GM19463 (cell line): ENCODE results near the gene EPB41L3.

Source experiments
- ATAC-seq: cut with Tn5 transposase; IDR thresholded peaks from one replicate; pipeline ENCODE4 v1.9.1; 2021; ENCODE audit warnings: mild to moderate bottlenecking, moderate library complexity; ENCODE audit not compliant: unreplicated experiment

The EPB41L3 gene

DNA sequence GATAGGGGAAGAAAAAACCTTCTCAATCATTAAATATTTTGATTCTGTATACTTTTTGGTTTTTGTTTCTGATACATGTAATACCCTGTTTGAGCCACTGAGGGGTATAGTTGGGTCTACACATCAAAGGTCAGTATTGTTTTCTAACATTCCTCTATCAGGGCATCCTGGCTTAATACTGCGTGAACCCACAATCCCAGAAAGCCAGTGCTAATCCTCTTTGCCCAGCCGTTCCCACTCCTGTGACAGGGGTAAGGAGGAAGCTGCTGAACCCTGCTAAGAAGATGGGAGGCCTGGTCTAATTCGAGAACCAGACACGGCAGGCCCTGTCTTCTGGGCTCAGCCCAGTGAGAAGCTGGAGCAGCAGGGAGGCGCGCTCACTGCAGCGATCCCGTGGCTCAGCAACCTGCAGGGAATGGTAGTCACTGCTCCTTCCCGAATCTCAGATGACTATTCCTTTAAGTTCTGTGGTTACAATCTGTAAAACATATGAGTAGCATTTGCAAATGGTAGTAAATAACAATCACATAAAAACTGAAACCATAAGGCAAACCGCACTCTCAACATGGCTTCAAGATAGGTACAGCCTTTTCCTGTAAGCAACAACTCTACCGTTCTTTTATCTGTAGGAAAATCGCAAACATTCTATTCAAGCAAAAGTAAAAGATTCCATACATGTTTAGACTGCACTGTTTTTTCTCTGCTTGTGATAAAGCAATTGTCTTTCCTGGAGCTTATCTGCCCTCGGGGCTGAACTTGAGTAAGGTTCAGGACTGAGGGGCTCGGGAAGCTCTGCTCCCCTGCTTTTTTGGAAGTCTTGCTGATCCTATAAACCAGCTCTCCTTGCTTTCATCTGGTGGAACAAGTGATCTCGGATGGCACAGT, 87.0 kb downstream of the EPB41L3 start:
- ATAC-seq: no peak

DNA sequence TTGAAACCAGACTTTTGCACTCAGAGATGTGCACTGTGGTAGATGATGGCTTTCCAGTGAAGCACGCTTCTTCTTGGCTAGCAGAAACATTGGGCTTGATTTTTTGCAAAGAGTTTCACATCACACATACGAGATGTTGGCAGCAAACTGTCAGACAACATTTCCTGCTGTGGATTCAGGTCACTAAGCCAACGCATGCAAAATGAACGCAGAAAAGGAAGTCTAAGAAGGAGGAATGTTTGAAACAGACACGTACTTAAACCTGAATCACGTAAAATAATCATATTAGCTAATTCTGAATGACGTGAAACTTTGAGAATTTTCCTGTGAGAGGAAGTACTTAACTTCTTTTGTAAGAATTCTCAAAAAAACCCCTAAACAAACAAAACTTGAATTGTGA, 88.1 kb downstream of the EPB41L3 start:
- no peak for ATAC-seq

GRCh38 chr18:5452943-5453443, 90.8 kb downstream of the EPB41L3 start:
- ATAC-seq: no peak

DNA sequence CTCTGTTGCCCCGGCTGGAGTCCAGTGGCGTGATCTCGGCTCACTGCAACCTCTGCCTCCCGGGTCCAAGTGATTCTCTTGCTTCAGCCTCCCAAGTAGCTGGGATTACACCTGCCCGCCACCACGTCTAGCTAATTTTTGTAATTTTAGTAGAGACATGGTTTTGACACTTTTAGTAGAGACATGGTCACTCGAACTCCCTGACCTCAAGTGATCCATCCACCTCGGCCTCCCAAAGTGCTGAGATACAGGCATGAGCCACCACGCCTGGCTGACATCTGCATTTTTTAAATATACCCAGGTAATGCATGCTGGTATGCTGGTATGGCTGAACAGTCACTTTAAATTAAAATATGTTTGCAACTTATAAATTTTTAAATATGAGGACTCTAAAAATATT, 91.9 kb downstream of the EPB41L3 start:
- no peak for ATAC-seq

DNA sequence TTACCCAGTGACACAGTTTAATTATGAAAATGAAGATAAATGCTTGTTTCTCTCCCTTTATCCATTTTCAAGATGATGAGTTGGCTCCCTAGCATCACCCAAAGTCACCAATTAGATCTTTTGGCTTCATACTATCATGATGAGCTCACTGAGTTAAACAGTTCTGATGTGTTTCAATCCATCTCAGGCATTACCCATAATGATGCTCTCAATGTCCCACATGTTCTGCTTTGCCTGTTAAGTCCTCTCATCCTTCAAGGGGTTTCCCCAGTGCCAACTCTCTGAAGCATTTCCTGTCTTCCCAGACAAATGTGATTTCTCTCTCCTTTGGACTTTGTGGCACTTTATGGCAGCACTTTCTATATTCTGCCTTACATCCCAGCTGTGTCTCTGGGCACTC, 92.6 kb downstream of the EPB41L3 start:
- no peak for ATAC-seq

DNA sequence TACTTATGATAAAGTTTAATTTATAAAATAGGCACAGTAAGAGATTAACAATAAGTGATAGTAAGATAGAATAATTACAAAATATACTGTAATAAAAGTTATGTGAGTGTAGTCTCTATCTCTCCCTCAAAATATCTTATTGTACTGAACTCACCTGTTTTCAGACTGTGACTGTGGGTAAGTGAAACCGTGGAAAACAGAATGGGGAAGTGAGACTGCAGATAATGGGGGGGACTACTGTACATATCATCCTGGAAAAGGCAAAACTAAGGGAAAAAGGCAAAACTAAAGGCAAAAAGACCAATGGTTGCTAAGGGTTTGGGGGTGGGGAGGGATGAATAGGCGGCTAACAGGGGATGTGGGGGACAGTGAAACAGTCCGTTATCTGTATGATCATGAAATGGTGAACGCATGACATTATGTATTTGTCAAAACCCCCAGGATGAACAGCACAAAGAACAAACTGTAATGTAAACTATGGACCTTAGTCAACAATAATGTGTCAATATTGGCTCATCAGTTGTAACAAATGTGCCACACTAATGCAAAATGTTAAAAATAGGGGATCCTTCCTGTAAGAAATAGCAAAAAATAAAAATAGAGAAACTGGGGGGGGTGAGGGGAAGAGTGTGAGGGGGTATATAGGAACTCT, 93.8 kb downstream of the EPB41L3 start:
- no peak for ATAC-seq

DNA sequence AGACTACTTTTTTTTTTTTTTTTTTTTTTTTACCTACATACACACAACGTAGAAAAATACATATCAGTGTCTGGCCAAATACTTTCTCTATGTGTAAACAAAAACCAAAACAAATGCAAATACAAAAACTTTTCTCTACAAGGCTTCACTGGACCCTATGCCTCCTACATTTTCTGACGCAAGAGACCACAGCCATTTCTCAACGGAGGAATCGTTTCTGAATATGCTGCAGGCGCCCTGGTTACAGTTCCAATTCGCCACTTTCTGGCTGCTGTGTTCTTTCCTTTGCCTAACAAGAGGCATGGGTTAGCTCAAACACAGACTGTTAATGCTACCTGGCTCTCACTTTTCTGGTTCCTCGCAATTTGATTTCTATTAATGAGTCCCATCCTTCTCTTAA, 96.4 kb downstream of the EPB41L3 start:
- ATAC-seq: no peak

DNA sequence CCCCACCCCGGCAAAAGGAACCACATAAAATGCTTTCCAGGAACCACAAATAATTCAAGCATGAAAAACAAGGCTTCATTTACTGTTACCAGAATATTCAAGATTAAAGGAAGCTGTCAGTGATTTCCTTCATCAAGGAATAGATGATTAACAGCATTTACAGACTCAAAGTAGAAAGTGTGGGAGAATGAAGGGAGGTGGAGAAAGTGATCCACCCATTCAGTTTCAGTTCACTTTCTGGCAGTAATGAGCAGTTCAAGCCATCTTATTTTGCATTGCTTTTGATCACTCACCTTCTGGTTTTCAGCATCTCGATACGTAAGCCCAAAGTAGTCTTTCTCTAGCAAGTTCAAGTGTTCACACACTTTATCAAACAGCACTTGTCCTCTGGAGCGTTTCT, 99.0 kb downstream of the EPB41L3 start:
- ATAC-seq: peak; percentile 68

DNA sequence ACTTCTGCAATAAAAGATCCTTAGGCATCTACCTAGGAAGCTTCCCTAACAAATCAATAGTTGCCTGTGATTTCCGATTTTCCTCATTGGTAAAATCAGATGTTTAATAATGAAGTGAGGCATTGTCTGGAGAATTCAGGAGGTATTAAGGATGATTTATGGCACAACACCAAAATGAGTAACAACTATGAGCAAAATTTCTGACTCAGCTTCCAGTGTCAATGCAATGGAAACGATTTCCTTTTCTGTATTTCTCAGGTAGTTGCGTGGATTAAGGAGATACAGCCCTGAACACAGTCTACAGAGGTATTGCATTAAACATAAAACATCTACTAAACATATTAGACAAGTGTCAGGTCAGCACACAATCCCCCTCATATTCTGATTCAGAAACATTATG, 99.5 kb downstream of the EPB41L3 start:
- ATAC-seq: no peak

GRCh38 chr18:5439986-5440696, 103.7 kb downstream of the EPB41L3 start:
- no peak for ATAC-seq

DNA sequence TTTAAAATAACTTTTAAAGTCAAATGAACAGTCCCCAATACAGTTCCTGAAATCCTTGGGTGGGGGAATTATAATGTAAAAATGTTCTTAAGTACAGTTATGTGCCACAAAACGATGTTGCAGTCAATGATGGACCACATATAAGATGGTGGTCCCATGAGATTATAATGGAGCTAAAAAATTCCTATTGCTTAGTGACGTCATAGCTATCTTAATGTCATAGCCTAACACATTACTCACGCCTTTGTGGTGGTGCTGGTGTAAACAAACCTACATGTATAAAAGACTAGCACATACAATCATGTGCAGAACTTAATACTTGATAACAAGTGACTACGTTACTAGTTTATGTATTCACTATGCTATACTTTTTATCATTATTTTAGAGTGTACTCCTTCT, 109.4 kb downstream of the EPB41L3 start:
- no peak for ATAC-seq

GRCh38 chr18:5431836-5432575, 111.8 kb downstream of the EPB41L3 start:
- no peak for ATAC-seq

- ATAC-seq: no peak
These were observed 113.7 kb downstream of the EPB41L3 start for GRCh38 chr18:5430131-5430530.

GRCh38 chr18:5429681-5430080, 114.1 kb downstream of the EPB41L3 start:
- ATAC-seq: no peak

DNA sequence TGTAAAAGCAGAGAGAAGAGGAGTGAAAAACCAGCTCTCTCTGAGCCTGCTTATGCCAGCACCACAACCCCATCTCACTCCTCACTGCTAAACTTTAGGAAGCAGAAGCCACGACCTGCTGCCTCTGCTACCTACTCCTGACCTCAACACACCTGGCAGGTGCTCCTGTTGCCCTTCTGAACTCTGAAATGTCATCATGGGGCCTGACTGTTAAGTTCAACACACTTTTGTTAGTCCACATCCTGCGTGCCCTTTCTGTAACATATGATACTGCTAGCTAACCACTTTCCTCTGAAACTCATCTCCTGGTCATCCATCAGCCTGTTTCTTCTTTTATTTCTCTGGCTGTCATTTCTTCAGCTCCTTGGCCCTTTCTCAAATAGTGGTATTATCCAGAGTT, 118.1 kb downstream of the EPB41L3 start:
- no peak for ATAC-seq

DNA sequence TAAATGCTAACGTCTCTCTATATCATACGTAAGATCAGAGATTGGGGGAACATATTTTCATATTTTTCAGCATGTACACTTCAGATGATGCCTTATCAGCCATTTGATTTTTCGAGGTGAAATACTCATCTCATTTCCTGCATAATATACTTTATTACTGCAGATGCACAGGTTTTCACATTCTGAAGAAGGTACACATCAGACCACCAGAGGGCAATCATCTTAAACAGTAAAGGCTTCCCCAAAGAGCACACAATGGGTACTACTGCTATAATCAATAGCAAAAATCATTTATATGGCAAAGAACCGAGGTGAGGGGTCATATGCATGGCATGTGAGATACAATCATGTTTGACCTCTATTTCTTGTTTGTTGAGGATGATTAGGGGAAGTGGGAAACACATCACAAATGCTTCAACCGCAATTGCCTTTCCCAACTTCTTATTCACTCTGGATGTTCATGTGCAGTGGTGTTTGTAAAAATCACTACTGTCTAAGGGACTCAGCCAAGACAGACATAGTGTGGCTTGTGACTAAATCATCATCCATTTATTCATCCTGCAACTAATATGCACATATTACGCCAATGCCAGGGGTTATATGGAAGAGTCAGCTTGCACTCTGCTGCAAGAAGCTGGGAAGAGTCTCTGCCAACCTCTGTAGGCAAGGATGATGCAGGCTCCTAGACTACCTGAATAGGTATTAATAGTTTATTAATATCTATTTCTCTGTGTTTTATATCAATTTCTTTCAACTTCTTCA, 118.7 kb downstream of the EPB41L3 start:
- no peak for ATAC-seq

- ATAC-seq: no peak
These were observed 121.2 kb downstream of the EPB41L3 start for GRCh38 chr18:5422626-5423025.

GRCh38 chr18:5421981-5422380, 121.8 kb downstream of the EPB41L3 start:
- ATAC-seq: no peak

- ATAC-seq: no peak
These were observed 122.9 kb downstream of the EPB41L3 start for GRCh38 chr18:5420906-5421305.

DNA sequence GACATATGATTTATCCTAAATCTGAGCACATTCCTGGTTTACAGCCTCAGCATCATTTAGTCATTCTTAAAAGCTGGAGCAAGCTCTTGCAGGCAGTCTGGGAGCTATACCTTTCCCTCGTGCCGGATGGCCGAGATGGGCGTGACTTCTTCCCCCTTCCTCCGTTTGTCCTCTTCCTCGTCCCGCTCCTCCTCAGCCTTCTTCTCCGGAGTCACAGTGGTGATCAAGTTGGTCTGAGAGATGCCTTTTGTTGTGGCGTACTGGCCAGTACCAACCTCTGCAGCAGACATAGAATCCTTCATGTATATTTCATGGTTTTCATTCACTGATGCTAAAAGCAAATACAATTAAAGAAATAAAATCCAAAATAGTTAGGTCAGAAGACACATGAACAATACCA, 124.2 kb downstream of the EPB41L3 start:
- ATAC-seq: no peak
